ENCODE results near the gene TRPM3.

DNA sequence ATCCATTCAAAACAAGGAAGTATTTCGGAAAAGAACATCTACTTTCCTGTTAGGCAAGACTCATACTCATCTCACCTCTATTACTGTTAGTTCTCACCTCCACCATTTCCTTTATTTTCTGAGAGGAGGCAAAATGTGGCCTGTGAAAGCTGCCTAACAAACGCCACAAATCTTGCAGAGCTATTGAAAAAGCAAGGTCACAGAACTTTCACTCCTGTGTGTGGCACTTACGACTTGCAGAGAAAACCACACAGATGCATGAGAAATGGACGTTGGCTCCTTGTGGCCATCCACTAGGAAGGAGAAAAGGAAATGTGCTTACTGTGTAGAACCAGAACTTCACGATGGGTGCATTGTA, 511.2 kb downstream of the TRPM3 start:
- TF ChIP-seq, protein P1, sequence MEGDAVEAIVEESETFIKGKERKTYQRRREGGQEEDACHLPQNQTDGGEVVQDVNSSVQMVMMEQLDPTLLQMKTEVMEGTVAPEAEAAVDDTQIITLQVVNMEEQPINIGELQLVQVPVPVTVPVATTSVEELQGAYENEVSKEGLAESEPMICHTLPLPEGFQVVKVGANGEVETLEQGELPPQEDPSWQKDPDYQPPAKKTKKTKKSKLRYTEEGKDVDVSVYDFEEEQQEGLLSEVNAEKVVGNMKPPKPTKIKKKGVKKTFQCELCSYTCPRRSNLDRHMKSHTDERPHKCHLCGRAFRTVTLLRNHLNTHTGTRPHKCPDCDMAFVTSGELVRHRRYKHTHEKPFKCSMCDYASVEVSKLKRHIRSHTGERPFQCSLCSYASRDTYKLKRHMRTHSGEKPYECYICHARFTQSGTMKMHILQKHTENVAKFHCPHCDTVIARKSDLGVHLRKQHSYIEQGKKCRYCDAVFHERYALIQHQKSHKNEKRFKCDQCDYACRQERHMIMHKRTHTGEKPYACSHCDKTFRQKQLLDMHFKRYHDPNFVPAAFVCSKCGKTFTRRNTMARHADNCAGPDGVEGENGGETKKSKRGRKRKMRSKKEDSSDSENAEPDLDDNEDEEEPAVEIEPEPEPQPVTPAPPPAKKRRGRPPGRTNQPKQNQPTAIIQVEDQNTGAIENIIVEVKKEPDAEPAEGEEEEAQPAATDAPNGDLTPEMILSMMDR (IDR thresholded peaks at IDR 0.05) = no peak
- no peak for TF ChIP-seq POLR2AphosphoS5 (IDR thresholded peaks at IDR 0.05; ENCODE audit: insufficient read depth in 1 of 2, low read depth in 1 of 2)

All from vagina (tissue), 2 donors.